HG03558 (cell line): Measurements from ENCODE around the gene CIZ1.

Experiments
- ATAC-seq: cut with Tn5 transposase; IDR thresholded peaks from one replicate; pipeline ENCODE4 v1.9.1; 2021; ENCODE audit warnings: moderate number of reproducible peaks; ENCODE audit not compliant: unreplicated experiment; ENCODE audit errors: extremely low read depth

Gene CIZ1

DNA sequence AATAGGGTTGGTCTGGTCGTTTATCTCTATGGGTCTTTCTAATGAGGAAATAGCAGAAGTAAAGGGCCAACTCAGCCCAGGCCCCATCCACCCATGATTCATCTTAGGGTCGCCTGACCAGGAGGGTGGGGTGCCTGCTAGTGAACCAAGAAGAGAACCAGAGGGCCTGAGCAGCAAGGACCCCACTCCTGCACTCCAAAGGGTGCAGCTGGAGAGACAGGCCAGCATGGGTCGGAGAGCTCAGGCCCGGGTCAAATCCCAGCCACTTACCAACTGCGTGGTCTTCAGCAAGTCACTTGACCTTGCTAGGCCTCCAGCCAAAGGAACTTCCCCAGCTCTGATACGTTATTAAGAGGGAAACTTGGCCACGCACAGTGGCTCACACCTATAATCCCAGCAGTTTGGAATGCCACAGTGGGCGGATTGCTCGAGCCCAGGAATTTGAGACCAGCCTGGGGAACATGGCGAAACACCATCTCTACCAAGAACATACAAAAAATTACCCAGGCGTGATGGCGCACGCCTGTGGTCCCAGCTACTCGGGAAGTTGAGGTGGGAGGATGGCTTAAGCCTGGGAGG is 27.0 kb downstream of the CIZ1 start:
- no peak for ATAC-seq

DNA sequence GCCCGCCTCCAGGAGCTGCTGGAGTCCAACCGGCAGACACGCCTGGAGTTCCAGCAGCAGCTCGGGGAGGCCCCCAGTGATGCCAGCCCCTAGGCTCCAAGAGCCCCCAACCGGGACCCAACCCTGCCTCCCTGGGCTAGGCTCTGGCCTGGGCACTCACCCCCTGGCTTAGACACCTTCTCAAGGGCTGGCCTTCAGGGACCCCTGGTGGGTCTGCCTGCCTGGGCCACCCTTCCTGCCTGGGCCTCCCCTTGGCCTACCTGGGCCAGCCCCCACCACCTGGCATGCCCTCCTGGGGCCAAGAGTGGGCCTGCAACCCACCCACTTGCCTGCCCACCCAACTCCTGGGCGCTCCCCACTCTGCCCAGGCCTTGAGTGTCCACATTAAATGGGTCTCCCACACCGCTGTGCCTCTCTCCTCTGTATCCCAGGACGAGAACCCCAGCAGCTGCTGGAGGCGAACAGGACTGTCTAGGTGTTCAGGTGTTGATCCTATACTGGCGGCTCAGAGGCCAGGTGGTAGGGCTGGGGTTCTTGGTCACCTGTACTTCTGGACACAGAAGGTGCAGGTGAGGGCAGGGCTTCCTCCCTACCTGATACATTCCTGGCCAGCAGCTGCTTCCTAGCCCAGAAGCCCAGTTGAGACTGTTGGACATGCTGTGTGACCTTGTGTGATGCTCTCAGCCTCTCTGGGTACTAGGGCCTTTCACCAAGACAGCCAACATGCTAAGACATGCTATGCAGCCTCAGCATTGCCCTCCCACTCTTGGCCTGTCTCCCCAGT is 27.7 kb downstream of the CIZ1 start:
- ATAC-seq: no peak

DNA sequence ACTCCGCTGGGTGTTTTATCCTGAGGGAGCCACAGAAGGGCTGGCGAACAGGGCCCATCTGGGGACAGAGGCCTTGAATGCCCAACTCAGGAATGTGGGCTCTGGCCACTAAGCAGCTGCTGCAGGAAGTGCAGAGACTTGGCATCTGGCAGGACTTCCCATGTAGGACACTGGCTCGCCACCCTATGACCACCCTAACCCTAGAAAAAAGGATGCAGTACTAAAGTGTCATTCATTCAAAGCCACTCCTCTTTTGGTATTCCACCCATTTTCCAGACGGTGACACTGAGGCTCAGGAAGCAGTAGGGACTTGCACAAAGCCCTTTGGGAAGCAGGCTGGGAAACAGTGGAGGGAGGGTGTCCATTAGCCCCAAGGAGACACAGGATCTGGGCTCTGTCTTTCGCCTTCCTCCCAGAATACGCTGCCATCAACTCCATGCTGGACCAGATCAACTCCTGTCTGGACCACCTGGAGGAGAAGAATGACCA is 28.3 kb downstream of the CIZ1 start:
- no peak for ATAC-seq

DNA sequence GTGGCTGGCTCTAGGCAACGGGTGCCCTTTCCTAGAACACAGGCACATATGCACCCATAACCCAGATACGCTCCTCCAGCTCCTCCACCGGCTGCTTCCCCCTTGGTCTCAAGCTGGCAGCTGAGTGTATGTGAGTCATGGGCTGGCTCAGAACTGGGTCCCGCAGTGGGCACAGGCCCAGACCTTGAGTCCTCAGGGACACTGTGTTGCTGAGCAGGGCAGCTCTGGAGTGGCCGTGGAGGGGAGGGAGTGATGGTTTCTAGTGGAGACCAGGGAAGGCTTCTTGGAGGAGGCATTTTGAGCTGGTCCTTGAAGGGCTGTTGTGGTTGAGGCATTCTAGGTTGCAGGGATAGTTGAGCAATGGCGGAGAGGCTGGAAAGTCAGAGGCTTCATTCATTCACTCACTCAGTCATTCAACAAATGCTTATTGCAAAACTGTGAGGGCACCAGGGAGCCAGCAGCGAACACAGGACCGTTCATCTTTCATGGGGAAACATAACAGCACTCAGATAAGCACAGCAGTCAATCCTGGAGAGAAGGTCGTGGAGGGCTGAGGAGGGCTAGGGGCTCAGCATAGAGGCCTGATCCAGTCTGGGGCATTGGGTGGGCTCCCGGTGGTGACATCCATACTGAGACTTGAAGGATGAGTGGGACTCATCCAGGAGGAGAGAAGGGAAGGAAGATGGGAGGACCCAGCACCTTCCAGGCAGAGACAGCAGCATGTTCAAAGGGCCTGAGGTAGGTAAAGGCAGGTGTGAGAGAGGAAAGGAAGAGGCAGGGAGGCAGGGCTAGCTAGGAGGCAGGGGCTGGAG is 29.0 kb downstream of the CIZ1 start:
- ATAC-seq: no peak

DNA sequence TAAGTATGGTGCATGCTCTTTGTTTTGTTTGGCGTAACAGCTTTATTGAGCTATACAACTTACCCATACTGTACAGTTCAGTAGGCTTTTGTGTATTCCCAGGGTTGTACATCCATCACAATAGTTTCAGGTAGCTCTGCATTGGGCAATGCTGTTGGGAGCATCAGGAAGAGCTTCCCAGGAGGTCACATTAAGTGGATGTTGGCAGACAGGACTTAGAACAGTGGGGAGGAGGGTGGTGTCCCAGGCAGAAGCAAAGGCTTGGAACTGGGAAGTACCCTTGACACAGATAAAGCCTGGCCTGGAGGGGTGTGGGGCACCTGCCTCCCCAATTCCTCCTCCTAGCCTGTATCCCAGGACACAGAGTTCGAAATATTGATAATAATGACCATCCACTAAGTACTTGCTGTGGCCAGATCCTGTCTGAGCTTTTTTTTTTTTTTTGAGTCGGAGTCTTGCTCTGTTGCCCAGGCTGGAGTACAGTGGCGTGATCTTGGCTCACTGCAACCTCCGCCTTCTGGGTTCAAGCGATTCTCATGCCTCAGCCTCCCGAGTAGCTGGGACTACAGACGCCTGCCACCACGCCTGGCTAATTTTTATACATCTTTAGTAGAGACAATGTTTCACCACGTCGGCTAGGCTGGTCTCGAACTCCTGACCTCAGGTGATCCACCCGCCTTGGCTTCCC is 30.0 kb downstream of the CIZ1 start:
- ATAC-seq: no peak

DNA sequence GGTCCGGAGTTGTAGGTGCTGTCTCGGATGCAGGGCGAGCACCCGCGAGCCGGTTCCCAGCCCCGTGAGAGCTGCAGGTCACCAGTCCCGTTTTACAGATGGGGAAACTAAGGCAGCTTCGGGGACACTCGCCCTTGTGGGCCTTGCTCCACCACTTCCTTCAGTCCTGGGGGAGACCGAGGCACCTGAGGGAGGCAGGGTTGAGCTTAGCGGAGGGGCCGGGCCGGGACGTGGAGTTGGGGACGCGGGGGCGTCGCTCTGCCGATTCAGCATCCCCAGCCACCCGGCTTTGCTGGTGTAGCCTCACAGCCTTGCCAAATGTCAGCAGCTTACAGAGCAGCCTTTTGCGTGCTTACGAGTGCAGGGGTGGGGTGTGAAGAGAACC is 30.8 kb downstream of the CIZ1 start:
- no peak for ATAC-seq

DNA sequence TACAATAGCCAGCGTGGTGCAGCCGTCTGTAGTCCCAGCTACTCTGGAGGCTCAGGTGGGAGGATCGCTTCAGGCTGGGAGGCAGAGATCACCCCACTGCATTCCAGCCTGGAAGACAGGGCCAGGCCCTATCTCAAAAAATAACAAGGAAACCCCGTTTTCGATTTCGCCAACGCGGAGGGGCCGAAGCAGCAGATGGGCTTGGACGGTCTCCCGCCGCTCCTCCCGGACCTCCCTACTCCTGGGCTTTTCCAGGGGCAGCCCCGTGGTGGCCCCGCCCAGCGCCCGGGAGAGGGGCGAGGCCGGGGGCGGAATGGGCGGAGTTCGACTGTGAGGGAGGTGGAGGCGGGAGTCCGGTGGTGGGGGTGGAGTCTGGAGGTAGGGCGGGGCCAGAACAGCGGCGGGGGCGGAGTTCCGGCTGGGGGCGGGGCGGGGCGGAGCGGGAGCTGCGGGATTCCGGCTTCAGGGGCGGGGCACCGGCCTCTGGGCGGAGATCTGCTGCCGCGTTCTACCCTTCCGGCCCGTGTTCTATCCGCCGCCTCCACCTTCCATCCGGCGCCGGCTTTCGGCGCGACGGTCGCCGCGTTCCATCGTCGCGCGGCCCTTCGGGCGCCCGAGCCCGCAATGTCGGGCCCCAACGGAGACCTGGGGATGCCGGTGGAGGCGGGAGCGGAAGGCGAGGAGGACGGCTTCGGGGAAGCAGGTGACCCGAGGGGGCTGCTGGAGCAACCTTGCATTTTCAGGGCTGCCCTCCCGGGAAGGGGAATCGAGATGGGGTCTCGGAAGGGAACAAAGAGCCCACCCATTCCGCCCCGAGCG is 31.4 kb downstream of the CIZ1 start, which contains the start of gene BBLN:
BBLN (plus strand) TSS at position 482 of the 819 bp plus-strand sequence; CDS start at position 625, 143 bp downstream.
- ATAC-seq: no peak

DNA sequence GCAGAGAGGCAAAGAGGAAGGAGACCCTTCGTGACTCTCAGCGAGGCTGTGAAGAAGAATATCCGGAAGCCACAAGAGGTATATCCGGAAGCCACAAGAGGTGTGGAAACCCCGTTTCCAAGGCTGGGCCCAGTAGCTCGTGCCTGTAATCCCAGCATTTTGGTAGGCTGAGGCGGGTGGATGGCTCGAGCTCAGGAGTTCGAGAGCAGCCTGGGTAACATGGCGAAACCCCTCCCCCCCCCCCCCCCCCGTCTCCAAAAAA is 31.9 kb downstream of the CIZ1 start:
- ATAC-seq: no peak

DNA sequence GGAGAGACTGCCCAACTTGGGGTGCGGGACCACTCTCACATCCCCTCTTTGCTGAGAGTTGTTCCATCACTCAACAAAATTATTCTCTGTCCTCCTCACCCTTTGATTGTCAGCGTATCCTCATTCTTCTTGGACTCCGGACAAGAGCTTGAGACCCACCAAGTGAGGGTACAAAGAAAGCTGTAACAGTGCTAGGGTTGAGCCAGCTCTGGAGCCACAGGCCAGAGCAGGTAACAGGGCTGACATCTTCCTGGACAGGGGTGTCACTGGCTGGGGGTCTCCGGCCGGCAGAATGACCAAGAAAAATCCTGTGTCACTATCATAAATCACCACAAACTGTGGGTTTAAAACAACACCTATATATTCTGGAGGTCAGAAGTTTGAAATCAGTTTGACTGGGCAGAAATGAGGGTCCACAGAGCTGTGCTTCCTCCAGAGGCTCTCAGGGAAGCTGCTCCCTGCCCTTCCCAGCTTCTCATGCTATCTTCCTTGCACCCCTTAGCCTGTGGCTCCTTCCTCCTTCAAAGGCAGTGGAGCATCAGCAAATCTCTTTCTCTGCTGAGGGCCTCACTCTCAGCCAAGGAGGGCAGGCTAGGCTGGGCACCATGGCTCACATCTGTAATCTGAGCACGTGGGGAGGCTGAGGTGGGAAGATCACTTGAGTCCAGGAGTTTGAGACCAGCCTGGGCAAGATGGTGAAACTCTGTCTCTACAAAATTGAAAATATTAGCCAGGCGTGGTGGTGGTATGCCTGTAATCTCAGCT is 35.5 kb downstream of the CIZ1 start:
- ATAC-seq: no peak

DNA sequence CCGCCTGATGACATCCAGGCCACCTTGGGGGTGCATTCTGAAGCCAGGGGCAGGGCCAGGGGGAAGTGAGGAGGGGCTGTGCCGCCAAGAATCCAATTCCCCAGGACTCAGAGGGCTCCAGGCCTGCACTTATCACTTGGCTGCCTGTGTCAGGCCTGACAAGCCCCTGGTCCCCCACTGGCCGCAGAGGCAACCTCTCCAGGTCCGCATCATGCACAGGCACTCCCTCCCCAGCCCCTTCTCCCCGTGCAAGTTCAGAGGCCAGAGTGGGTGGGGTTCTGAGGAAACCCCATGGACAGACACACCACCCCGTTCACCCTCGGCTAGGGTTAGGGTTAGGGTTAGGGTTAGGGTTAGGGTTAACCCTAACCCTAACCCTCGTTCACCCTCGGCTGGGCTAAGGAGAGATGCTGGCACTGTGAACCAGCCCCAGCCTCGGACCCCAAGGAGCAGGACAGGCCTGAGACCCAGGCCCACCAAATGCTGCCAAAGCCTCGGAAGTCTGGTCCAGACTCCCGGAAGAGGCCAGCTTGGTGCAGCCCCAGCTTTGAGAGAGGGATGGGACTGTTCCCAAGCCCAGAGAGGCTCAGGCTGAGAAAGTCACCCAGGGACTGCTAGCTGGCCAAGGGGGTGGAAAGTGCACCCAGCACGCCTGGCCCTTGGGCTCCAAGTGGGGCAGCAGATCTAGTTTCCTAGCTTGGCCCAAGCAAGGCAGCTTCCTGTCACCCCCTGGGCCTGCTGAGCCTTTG is 37.3 kb downstream of the CIZ1 start:
- ATAC-seq: no peak

DNA sequence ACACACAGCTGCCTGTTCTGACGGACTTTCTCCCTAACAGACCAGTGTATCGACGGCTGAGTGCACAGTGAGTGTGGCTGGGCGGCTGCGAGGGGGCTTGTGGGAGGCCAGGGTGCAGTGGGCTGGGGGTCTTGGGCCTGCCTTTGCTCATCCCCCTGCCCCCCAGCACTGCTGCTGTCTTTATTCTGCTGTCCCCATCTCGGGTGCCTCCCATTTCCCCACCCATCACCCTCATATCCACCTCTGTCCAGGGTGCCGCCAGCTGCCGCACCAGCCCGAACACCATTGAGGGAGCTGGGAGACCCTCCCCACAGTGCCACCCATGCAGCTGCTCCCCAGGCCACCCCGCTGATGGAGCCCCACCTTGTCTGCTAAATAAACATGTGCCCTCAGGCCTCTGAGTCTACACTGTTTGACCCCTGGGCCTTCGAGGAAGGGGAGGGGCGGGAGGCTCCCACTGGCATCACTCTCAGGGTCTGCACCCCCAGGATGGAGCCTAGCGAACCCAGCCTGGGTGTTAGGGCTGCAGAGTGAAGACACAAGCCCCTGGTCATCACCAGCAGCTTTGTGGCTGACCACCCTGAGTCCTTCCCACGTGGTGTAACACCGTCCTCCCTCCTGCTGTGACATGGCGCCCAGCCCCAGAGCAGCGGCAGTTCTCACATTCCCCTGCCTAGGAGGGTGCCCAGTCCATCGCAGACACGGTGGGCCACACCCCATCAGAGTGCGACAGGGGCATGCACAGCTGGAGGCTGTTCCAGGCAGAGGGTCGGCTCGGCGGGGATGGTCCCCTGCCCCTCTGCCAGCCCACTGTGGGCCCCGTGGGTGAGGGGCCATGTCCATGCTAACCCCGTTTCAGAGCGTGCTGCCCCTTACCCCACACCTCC is 38.1 kb downstream of the CIZ1 start:
- no peak for ATAC-seq

DNA sequence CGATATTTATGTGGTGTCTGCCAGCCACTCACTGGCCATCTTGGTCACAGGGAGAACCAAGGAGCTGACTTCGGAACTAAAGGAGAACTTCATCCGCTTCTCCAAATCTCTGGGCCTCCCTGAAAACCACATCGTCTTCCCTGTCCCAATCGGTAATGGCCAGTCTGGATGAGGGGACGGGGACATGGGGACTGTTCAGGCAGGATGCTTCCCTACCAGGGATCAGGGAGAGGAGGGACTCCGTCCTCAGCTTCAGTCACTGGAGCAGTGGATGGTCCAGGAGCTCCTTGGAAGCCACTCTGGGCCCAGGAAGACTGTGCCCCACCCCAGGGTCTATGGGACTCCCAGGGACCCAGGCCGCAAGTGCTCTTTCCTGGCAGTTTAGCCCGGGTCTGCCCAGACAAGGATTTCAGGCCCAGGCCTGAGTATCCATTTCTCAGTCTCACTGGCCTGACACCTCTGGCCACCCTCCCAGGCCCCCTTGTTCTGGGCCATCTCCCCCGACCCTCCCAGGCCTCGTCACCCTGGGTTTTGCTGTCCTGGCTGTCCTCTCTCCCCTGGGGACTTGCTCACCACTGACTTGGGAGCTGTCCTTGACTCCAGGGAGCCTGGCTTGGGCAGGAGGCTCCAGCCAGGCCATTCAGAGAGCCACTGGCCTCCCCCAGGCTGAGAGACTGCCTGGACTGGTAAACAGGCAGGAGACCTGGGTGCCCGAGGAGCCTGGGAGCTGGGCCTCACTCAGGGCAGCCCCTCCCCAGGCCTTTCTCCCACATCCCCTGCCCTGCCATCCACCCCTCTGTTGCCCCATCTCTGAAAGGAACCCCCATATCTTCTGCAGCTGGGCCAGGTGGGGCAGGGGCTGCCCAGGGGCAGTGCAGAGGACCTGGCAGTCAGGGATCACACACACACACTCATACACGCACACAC is 39.0 kb downstream of the CIZ1 start:
- no peak for ATAC-seq

DNA sequence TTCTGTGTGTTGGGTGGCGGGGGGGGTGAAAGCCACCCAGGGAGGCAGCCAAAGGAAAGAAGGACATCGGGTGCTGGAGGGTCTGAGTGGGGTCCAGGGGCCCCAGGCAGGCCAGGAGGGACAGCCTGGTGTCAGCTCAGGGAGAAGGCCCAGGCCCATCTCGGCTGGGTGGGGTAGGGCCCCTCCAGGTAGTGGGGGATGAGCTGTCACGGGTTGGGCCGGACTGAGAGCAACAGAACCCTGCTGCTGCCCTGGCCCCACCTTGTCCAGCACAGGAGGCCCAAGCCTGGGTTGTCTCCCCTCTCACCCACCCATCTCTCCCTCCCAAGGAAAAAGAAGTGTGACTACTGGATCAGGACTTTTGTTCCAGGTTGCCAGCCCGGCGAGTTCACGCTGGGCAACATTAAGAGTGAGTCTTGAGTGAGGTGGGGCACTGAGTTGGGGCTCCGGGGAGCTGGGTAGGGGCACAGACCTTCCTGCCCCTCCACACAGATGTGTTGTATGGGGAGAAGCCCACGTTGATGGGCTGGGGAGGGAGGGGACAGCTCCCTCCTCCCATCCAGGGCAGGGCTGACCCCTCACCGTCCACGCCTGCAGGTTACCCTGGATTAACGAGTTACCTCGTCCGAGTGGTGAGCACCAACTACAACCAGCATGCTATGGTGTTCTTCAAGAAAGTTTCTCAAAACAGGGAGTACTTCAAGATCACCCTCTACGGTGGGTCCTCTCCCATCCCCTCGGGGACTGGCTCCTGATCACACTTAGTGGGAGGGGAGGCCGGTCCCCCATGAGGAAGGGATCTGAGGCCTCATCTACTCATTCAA is 39.9 kb downstream of the CIZ1 start:
- no peak for ATAC-seq

DNA sequence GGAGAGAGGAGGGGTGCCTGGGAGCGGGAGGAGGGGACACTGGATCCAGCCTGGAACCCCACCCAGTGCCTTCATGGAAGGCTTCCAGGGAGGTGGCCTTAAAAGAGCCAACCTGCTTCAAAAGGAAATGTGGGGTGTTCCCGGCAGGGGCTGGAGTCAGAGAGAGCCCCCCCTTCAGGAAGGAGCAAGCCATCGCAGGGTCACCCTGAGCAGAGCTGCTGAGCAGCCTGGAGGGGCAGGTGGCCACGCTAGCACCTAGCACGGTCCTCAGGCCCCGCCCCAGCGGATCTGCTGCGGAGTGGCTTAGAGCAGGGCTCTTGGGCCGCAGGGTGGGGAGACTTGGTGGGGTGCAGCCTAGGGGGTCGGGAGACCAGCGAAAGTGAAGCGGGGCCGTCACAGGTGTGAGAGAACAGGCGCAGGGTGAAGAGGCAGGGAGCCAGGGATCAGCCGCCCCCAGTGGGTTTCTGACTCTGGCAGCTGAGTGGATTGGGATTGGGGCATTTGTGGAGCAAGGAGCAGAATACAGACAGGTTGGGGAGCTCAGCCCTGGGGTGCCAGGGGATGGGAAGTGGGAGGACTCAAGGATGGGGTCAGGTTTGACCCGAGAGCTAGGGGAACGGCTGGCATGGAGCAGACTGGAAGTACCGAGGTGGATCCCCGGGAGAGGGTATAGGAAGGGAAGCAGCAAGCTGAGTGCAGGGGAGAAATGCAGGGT is 40.6 kb downstream of the CIZ1 start:
- no peak for ATAC-seq

DNA sequence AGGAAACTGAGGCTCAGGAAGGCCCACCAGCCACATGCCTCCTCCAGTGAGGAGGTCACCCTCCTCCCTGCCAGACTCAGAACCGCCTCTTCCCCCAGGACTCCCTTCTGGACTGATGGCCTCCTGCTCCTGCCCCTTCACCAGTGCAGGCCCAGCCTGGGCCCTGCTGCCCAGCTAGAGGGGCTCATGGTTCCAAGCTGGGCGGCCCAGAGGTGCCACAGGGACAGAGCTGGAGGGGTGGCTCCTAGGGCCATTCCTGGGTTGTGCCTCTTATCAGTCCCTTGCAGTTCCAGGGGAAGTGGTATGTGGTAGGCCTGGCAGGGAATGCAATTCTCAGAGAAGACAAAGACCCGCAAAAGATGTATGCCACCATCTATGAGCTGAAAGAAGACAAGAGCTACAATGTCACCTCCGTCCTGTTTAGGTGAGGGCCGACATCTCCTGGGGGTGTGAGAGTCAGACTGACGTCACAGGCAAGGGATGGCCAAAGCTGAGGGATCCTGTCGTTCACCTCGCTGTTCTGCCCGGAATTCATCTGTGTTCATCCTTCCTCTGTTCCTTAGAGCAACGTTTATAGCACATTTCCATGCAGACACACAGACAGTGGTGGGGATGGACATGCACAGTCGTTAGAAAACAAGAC is 41.3 kb downstream of the CIZ1 start:
- ATAC-seq: no peak
